H1 (cell line): Measurements from ENCODE around the gene PDE4C. TPM values are rescaled to one million over a fixed set of nuclear protein-coding genes. Genes with fewer than 3 reads are reported as not detected.

ENCODE experiments used
- CTCF ChIA-PET: fragments of 300-600 bp; sonication (Branson Sonifier 250); formaldehyde crosslinking; loops from one replicate; lab custom pipeline; 2021; ENCODE audit not compliant: partially characterized antibody; lab: Charles Lee
- POLR2A ChIA-PET: fragments of 300-600 bp; sonication (Branson Sonifier 250); formaldehyde crosslinking; loops from one replicate; lab custom pipeline; 2021; ENCODE audit warnings: inconsistent platforms; ENCODE audit not compliant: partially characterized antibody; lab: Charles Lee
- DNase-seq, 2 experiments: peaks; one replicate each; pipeline versions ENCODE4 v3.0.0 to v3.0.0-alpha.2; 2010 to 2022; ENCODE audit warnings: low spot score in 2 of 2, low read depth in 1 of 2, mixed read lengths in 1 of 2
- FAIRE-seq: peaks from 2 replicates; lab custom pipeline; 2011; peaks lifted over from hg19 to GRCh38; lab: Jason Lieb, UNC
- H2AFZ ChIP-seq: 2 replicates; pipeline ENCODE4 v1.8.1; 2012; ENCODE audit warnings: low read length, inconsistent platforms
- H2AK5ac ChIP-seq: 2 replicates; pipeline ENCODE4 v1.6.1; 2013; ENCODE audit warnings: low read depth, low read length
- H2BK120ac ChIP-seq: replicated peaks from 2 replicates; pipeline ENCODE3; 2013; ENCODE audit warnings: low read depth, low read length, inconsistent platforms
- H2BK12ac ChIP-seq: 2 replicates; pipeline ENCODE4 v1.6.1; 2013; ENCODE audit warnings: low read depth, low read length
- H2BK15ac ChIP-seq: 2 replicates; pipeline ENCODE4 v1.6.1; 2013; ENCODE audit warnings: low read length
- H2BK20ac ChIP-seq: 2 replicates; pipeline ENCODE4 v1.6.1; 2013; ENCODE audit warnings: low read length
- H2BK5ac ChIP-seq: 2 replicates; pipeline ENCODE4 v1.6.1; 2013; ENCODE audit warnings: low read depth, low read length
- H3K14ac ChIP-seq: 2 replicates; pipeline ENCODE4 v1.6.1; 2013; ENCODE audit warnings: inconsistent platforms; ENCODE audit not compliant: insufficient read length
- H3K18ac ChIP-seq: 2 replicates; pipeline ENCODE4 v1.6.1; 2013; ENCODE audit warnings: low read length; ENCODE audit errors: extremely low read depth
- H3K23ac ChIP-seq: 2 replicates; pipeline ENCODE4 v1.6.1; 2013; ENCODE audit warnings: inconsistent platforms; ENCODE audit not compliant: insufficient read length
- H3K23me2 ChIP-seq: 2 replicates; pipeline ENCODE4 v1.6.1; 2013; ENCODE audit warnings: low read depth, low read length
- H3K27ac ChIP-seq: 2 replicates; pipeline ENCODE4 v1.6.1; 2011; ENCODE audit warnings: low read depth, low read length, inconsistent platforms
- H3K27me3 ChIP-seq, 4 experiments: replicated peaks in 1 of 4; 1 replicate in 1 of 4; 2 replicates in 3 of 4; pipeline versions ENCODE4 v1.6.1 to v1.8.1; 2011 to 2013; ENCODE audit warnings: low read length in 3 of 4, mild to moderate bottlenecking in 3 of 4, inconsistent platforms in 2 of 4, mixed read lengths in 2 of 4, moderate library complexity in 1 of 4; ENCODE audit not compliant: control insufficient read depth in 3 of 4, insufficient read depth in 3 of 4; ENCODE audit errors: extremely low read depth in 1 of 4
- H3K36me3 ChIP-seq, 4 experiments: 2 replicates each; pipeline versions ENCODE4 v1.6.1 to v1.8.1; 2011 to 2013; ENCODE audit warnings: mild to moderate bottlenecking in 4 of 4, low read length in 3 of 4, moderate library complexity in 2 of 4, control low read depth in 1 of 4, inconsistent platforms in 1 of 4; ENCODE audit not compliant: insufficient read depth in 4 of 4, control insufficient read depth in 2 of 4
- H3K4ac ChIP-seq: replicated peaks from 2 replicates; pipeline ENCODE3; 2013; ENCODE audit warnings: low read length, low read depth, mixed read lengths, inconsistent platforms; ENCODE audit not compliant: insufficient read length
- H3K4me1 ChIP-seq, 4 experiments: replicated peaks in 1 of 4; 1 replicate in 1 of 4; 2 replicates in 3 of 4; pipeline versions ENCODE4 v1.6.1 to v1.8.1; 2011 to 2013; ENCODE audit warnings: low read length in 3 of 4, inconsistent platforms in 2 of 4, mixed read lengths in 1 of 4; ENCODE audit not compliant: insufficient read depth in 4 of 4, control insufficient read depth in 3 of 4
- H3K4me2 ChIP-seq, 2 experiments: 2 replicates each; pipeline versions ENCODE4 v1.6.1 to v1.8.1; 2011 to 2013; ENCODE audit warnings: low read depth in 2 of 2, low read length in 2 of 2, control low read depth in 1 of 2, inconsistent platforms in 1 of 2, mild to moderate bottlenecking in 1 of 2; ENCODE audit not compliant: insufficient read depth in 1 of 2
- H3K4me3 ChIP-seq, 4 experiments: fragments of 200-600, 300-600 bp in 1 of 4; sonication (generic), shearing (Covaris generic), sonication (Bioruptor Twin) in 1 of 4; 2 replicates each; pipeline versions ENCODE4 v1.5.1 to v1.8.1; 2011 to 2016; ENCODE audit warnings: low read length in 4 of 4, low read depth in 3 of 4, control low read depth in 2 of 4, inconsistent platforms in 2 of 4, mild to moderate bottlenecking in 2 of 4, mixed read lengths in 1 of 4, moderate library complexity in 1 of 4; ENCODE audit not compliant: insufficient read depth in 2 of 4; ENCODE audit errors: extremely low read depth in 1 of 4
- H3K56ac ChIP-seq: replicated peaks from 2 replicates; pipeline ENCODE3; 2013; ENCODE audit warnings: low read depth, mild to moderate bottlenecking, mixed read lengths, low read length, inconsistent platforms; ENCODE audit not compliant: insufficient read length
- H3K79me1 ChIP-seq: 2 replicates; pipeline ENCODE4 v1.6.1; 2013; ENCODE audit warnings: low read depth, low read length, control low read depth
- H3K79me2 ChIP-seq, 2 experiments: 2 replicates each; pipeline versions ENCODE4 v1.6.1 to v1.8.1; 2012 to 2013; ENCODE audit warnings: low read length in 2 of 2, mild to moderate bottlenecking in 2 of 2, inconsistent platforms in 1 of 2; ENCODE audit not compliant: insufficient read depth in 2 of 2, control insufficient read depth in 1 of 2
- H3K9ac ChIP-seq, 4 experiments: replicated peaks in 1 of 4; 1 replicate in 1 of 4; 2 replicates in 3 of 4; pipeline versions ENCODE4 v1.6.1 to v1.8.1; 2011 to 2013; ENCODE audit warnings: low read depth in 3 of 4, low read length in 3 of 4, control low read depth in 2 of 4, mild to moderate bottlenecking in 2 of 4, moderate library complexity in 2 of 4, inconsistent platforms in 1 of 4; ENCODE audit errors: extremely low read depth in 1 of 4
- H3K9me3 ChIP-seq, 2 experiments: 2 replicates each; pipeline versions ENCODE4 v1.6.1 to v1.8.1; 2012 to 2013; ENCODE audit warnings: mild to moderate bottlenecking in 2 of 2, moderate library complexity in 2 of 2, control low read depth in 1 of 2, inconsistent platforms in 1 of 2, low read depth in 1 of 2, low read length in 1 of 2, mixed read lengths in 1 of 2; ENCODE audit not compliant: insufficient read depth in 2 of 2
- H4K20me1 ChIP-seq, 2 experiments: replicated peaks in 1 of 2; 2 replicates each; pipeline versions ENCODE3 to v1.8.1; 2011 to 2013; ENCODE audit warnings: inconsistent platforms in 2 of 2, low read length in 2 of 2, mild to moderate bottlenecking in 1 of 2; ENCODE audit not compliant: insufficient read depth in 2 of 2, control insufficient read depth in 1 of 2
- H4K5ac ChIP-seq: 2 replicates; pipeline ENCODE4 v1.6.1; 2013; ENCODE audit warnings: low read length, low read depth, mixed read lengths, inconsistent platforms; ENCODE audit not compliant: insufficient read length
- H4K8ac ChIP-seq: 2 replicates; pipeline ENCODE4 v1.8.0; 2013; ENCODE audit warnings: mild to moderate bottlenecking, moderate library complexity, low read length, inconsistent platforms; ENCODE audit not compliant: insufficient read depth; ENCODE audit errors: extremely low read depth
- H4K91ac ChIP-seq: replicated peaks from 2 replicates; pipeline ENCODE3; 2013; ENCODE audit warnings: low read length, mixed read lengths, inconsistent platforms; ENCODE audit not compliant: insufficient read length
- GABPA ChIP-seq: IDR thresholded peaks from 2 replicates; pipeline ENCODE4 v1.6.1; 2011; ENCODE audit warnings: mild to moderate bottlenecking, low read length, moderate library complexity, borderline replicate concordance; ENCODE audit not compliant: insufficient read depth
- HDAC6 ChIP-seq: IDR thresholded peaks from one replicate; pipeline ENCODE4 v1.7.1; 2012; ENCODE audit warnings: low read depth, mild to moderate bottlenecking, inconsistent platforms, low read length, moderate library complexity
- TEAD4 ChIP-seq: IDR thresholded peaks from 2 replicates; pipeline ENCODE4 v1.6.1; 2012; ENCODE audit warnings: low read depth, low read length, inconsistent platforms, mixed read lengths
- WGBS, 2 experiments: shearing (Covaris generic) in 1 of 2; methylation state at CpG; one replicate each; pipeline versions ENCODE4 v1.1.6 to v1.1.7; 2013 to 2015; ENCODE audit warnings: low lambda C conversion rate in 2 of 2, mixed read lengths in 2 of 2, inconsistent platforms in 1 of 2, low coverage in 1 of 2, missing lambda C conversion rate in 1 of 2; ENCODE audit not compliant: insufficient replicate concordance in 2 of 2, insufficient coverage in 1 of 2, insufficient read length in 1 of 2; ENCODE audit errors: extremely low coverage in 1 of 2, missing lambda C conversion rate in 1 of 2; 5-methylcytosine and 5-hydroxymethylcytosine counted together
- polyA plus RNA-seq, 7 experiments: library from polyadenylated mRNA; depleted of rRNA in 3 of 7; stranded (reverse) in 5 of 7; unstranded in 2 of 7; fragments of >200 nt in 5 of 7; fragments of 200-250 nt in 2 of 7; gene quantifications; 1 replicate in 5 of 7; 2 replicates in 1 of 7; 4 replicates in 1 of 7; pipeline versions ENCODE4 v1.2.1 to v1.2.3, GENCODE V29; 2011 to 2013; ENCODE audit warnings: missing spikeins in 2 of 7, mixed read lengths in 2 of 7
- total RNA-seq: library from RNA; stranded (reverse); fragmentation: NEBNext Ultra II Directional; extraction: Animal tissue kit (Norgen Biotek cat#: 25700); gene quantifications from 2 replicates; pipeline ENCODE4 v1.2.1, GENCODE V29; 2021

Gene PDE4C
- total and polyA plus RNA-seq, 2 of the 8 experiments (the other 6 are each of a cell fraction or from before 2014, with no cell fraction given) = 2.7 to 3.1 TPM

DNA sequence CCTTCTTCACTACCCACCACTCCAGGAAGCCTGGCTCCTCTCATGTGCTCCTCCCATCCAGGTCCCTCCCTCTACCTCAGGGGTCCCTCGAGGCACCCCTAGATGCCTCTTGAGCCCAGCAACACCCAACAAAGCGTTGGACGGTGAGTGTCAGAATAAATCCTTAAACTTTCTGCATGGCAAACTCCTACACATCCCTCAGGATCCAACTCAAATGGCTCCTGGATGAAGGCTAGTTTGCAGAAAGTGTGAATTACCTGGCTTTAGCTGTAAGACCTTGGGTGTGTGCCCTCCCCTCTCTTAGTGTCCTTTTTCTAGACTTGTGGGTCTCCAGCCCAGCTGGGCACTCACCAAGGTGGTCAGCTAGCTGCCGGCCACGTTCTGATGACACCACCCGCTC is 27.9 kb downstream of the PDE4C start:
- ChIA-PET CTCF (interaction anchor here (0.9 to 2.1 kb wide), 4 partner anchors 23 to 123 kb away, joined by 3 to 9 read pairs (median 7); a partner anchor contains a TSS), POLR2A (interaction anchor here (0.6 to 0.7 kb wide), 2 partner anchors 14 to 55 kb away, joined by 3 read pairs; no protein-coding TSS in a partner anchor)
- Histone ChIP-seq H2AK5ac (no peak overlapping the region), H3K79me1 (peaks cover 10% of the 10 kb centered on the region), H3K4ac (no peak overlapping the region), H3K4me3 (no peak overlapping the region), H2BK15ac (no peak overlapping the region), H3K23me2 (peaks cover 12% of the 10 kb centered on the region), H3K79me2 (peaks cover 0 to 8% of the 10 kb centered on the region in 2 experiments; a peak in 1 of 4 replicates), H3K27ac (no peak overlapping the region), H3K4me2 (no peak overlapping the region), H3K36me3 (peaks cover 11 to 26% (median 12%) of the 10 kb centered on the region in 4 experiments; a peak in 7 of 8 replicates), H3K9me3 (no peaks in the 10 kb centered on the region), H4K91ac (no peak overlapping the region), H2BK12ac (no peak overlapping the region), H2BK120ac (no peak overlapping the region), H4K20me1 (peaks cover 5 to 31% of the 10 kb centered on the region in 2 experiments), H3K14ac (no peak overlapping the region), H2BK20ac (no peak overlapping the region), H3K56ac (no peak overlapping the region)
- FAIRE-seq (no peak), DNase-seq (no peak)
- 93% methylated on average over 6 of the region's 6 CpGs; no CpG with 5 or more reads in 1 of the 2 experiments for WGBS, 2 experiments
- TF ChIP-seq HDAC6 (no peak), GABPA (no peak), TEAD4 (no peak)
- TF ChIP-seq, all 59 proteins: peak for 0
- H4K5ac ChIP-seq = no peak overlapping the region
- no peak overlapping the region for H4K8ac ChIP-seq
- H3K23ac ChIP-seq = no peak overlapping the region
- no peak overlapping the region for H3K18ac ChIP-seq
- H3K4me1 ChIP-seq = peaks cover 0 to 18% (median 14%) of the 10 kb centered on the region in 4 experiments; a peak in 6 of 7 replicates
- no peak overlapping the region for H2BK5ac ChIP-seq
- H3K9ac ChIP-seq = no peak overlapping the region
- H3K27me3 ChIP-seq = no peaks in the 10 kb centered on the region; a peak in 1 of 7 replicates
- H2AFZ ChIP-seq = no peak overlapping the region
